ENCODE results near the gene FMNL2.

Gene FMNL2

GRCh38 chr2:152623775-152624174 lies 288.8 kb downstream of the FMNL2 start:
- DNase-seq: no peak

GRCh38 chr2:152624805-152625204 lies 289.8 kb downstream of the FMNL2 start:
- DNase-seq: no peak

DNA sequence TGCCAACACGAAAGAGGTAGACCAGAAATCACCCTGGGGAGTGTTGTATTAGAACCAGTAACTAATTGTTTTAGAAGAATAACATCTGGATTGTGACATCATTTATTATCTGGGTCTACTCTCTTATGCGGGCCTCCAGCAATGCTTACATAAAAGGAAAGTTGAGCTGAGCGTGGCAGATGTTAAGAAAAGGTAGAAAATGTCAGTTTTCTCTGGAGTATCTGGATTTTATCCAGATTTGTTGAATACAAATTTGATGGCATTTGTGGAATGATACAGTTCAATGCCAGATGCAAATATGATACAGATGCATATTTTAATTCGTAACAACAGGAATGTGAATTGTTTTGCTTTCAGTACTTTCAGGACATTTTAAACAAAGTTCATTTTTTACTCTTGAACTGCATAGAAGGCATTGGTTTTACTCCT lies 292.0 kb downstream of the FMNL2 start:
- DNase-seq: no peak

DNA sequence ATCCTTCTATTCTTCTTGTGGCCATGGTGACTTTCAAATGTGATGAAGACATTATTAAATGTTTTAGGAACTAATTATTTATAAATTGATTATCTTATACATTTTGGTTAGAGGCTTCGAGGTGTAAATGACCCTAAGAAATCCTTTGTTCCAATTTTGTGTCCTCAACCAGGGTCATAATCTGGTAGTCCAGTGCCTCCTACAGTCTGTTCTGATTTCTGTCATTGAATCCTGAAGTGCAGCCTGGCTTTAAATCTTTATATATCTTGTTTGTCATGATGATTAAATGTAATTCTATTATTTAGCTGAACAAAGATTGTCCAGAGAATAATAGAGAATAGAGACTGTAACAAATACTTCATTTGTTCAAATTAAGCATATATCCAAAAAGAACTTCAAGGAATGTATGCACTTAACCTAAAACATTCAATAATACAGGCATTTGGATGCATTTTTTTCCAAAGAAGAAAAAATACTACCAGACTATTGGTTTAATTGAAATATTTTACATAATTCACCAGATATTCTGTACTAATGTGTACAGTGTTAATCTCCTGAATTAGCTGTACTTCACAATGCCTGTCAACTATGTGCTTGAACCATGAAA lies 292.5 kb downstream of the FMNL2 start:
- DNase-seq: peak; percentile 50

GRCh38 chr2:152629202-152629601 lies 294.2 kb downstream of the FMNL2 start:
- DNase-seq: no peak

DNA sequence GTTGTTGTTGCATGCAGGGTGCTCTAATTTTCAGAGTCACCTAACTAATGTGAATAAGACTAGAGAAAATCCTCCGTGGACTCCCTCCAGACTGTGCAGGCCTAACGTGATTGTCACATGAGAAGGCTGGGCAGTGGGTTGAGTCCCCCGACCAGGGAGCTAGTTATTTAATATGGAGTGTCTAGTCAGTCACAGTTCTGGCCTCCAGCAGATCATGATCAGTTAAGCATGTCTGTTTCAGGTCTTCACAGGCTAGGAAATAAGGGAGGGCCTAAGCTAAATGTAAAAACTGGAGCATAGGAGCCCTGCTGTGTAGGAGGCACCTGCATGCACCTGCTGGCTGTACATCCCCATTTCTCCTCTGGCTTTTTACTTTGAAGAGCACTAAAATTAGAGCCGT lies 295.5 kb downstream of the FMNL2 start:
- no peak for DNase-seq

DNA sequence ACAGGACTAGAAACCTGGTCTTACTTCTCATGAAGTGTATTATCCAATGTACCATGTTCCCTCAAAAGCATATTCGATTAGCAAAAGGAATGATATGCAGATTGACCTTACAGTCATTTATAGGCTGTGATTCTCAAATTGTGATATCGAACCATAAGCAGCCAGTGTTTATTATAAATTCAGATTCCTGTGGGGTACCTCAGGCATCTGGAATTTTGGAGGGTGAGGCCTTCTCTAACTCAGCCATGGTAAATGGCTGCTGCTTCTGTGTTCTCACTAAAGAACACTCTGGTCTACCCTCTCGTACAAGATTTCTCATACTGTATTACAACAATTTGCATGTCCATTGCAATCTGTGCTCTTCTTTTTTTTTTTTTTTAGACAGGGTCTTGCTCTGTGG lies 297.8 kb downstream of the FMNL2 start:
- DNase-seq: no peak

GRCh38 chr2:152635635-152636298 lies 300.8 kb downstream of the FMNL2 start:
- DNase-seq: peak; percentile 68

DNA sequence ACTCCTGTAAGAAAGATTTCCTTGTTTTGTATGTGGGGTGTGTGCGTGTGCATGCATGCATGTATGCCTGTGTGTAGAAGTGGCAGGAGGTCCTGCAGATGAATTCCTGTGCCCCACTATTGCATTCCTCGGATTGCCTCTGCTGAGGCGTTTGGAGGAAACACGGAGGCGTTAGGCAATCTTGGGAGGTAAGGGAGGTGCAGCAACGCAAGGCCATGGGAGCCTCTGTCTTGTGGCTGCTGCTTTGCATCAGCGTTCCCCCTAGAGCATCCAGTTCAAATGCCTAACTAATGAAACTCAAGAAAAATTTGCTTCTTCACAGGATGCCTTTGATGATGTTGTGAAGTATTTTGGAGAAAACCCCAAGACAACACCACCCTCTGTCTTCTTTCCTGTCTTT lies 302.3 kb downstream of the FMNL2 start:
- no peak for DNase-seq

GRCh38 chr2:152638056-152638455 lies 303.1 kb downstream of the FMNL2 start:
- no peak for DNase-seq

GRCh38 chr2:152638590-152638989 lies 303.6 kb downstream of the FMNL2 start:
- no peak for DNase-seq

DNA sequence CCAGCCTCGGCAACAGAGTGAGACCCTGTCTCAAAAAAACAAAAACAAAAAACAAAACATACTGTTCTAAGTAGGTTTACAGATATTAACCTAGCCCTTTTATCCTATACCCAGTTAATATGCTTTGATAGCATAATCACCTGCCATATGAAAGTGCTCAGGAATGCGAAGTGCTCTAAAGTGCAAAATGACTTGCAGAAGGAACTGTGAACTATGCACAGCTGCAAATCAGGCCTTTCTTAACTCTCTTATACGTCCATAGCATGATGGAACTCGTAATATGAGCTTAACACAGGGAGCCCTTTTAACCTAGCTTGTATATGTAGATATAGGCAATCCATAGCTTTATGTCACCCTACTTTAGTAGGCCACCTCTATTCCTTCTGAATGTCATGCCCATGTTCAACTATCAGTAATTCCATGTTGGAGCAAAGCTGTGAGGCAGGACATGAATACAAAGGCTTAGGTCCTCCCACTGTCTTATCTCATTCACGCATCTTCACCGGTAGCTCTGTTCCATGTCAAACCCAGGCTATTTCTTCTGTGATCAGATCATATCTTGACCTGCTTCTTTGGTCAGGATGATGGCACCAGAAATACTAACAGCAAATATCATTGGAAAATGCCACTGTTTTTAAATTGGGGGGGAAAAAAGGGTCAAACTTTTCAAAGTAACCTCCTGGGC lies 309.4 kb downstream of the FMNL2 start:
- DNase-seq: no peak

GRCh38 chr2:152646264-152646663 lies 311.3 kb downstream of the FMNL2 start:
- DNase-seq: no peak

DNA sequence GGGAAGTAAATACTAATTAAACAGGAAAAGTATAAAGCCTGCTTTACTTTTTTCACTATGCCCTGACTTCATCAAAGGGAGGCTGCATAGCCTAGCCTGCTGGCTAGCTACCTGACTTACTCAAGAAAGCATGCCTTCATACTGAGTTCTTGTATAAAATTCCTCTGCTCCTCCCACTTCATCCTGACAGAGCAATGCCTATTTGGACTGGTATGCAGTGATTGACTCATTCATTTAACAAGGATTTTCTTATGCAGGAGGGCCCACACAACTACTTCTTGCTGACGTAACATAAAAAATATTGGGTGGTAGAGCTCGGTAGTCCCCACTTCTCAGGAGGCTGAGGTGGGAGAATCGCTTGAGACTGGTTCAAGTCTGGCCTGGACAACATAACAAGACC lies 311.8 kb downstream of the FMNL2 start:
- DNase-seq: no peak

DNA sequence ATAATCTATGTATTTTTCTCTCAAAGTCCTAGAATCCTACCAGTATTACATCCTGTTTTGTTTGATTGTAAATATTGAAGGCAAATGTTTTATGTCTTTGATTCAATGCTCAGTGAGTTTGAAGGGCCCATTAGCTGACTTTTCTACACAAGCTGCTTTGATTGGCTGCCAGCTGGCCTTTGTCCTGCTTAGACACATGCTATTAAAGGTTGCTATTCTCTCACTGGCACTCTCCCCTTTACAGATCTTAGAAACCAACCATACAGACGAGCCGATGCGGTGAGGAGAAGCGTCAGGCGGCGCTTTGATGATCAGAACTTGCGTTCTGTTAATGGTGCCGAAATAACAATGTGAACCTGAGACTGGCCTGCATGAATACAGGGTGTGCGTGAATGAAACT lies 312.6 kb downstream of the FMNL2 start:
- DNase-seq: no peak

GRCh38 chr2:152648336-152648735 lies 313.4 kb downstream of the FMNL2 start:
- no peak for DNase-seq

DNA sequence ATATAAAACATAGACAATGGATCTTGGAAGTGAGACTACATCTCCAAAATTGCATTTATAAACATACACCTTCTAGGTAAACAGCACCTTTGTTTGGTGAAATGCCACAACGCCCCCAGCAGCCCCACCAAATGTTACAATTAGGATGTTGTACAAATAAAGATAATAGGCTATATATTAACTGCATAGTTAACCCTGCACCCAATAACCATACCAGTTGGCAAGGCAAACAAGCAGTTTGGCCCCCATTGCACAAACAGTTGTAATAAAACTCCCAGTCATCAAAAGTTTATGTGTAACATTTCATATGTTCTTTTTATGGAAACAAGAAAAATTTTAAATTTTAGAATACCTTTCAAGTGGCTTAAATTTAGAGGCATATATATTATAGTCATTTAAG lies 315.0 kb downstream of the FMNL2 start:
- no peak for DNase-seq

DNA sequence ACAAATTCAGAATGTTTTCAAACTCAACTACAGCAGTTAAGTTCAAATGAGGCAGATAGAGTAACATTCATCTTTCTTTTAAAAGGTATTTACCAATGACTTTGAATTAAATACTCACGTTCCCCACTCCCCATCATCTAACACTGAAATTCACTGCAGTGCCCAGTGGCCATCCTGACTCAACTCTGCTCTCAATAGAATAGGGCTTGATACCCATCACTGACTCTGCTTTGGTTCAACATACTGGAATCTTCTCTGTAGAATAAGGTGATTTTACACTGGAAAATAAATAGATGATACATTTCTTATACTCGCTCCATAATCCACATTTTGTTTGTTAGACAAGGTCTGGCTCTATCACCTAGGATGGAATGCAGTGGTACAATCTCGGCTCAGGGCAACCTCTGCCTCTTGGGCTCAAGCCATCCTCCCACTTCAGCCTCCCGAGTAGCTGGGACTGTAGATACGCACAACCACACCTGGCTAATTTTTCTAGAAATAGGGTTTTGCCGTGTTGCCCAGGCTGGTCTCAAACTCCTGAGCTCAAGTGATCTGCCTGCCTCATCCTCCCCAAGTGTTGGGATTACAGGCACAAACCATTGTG lies 315.9 kb downstream of the FMNL2 start:
- no peak for DNase-seq

- no peak for DNase-seq
These were observed 316.9 kb downstream of the FMNL2 start for GRCh38 chr2:152651834-152652233.

GRCh38 chr2:152655880-152656279 lies 320.9 kb downstream of the FMNL2 start:
- no peak for DNase-seq

- DNase-seq: no peak
These were observed 322.1 kb downstream of the FMNL2 start for GRCh38 chr2:152657043-152657442.

- no peak for DNase-seq
These were observed 323.2 kb downstream of the FMNL2 start for GRCh38 chr2:152658221-152658620.

DNA sequence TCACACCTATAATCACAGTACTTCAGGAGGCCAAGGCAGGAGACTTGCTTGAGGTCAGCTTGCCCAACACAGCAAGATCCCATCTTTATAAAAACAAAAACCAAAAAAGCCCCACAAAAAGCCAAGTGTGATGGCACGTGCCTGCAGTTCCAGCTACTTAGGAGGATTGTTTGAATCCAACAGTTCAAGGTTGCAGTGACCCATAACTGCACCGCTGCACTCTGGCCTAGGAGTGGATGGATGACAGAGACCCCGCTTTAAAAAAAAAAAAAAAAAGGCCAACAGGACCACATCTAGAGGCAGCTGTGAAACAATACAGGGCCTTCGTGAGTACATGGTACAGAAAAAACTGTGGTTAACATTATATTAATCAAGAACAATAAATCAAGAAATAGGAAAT lies 326.1 kb downstream of the FMNL2 start:
- no peak for DNase-seq

GRCh38 chr2:152664725-152665124 lies 329.8 kb downstream of the FMNL2 start:
- DNase-seq: no peak

Measured in suppressor macrophage treated with lipopolysaccharide for 4 hours (primary cell).